Prostate gland (tissue), 2 donors: ENCODE results near the gene IMPA2. TPM values are rescaled to one million over a fixed set of nuclear protein-coding genes. Genes with fewer than 3 reads are reported as not detected.

Experiments
- DNase-seq: peaks from one replicate; pipeline ENCODE4 v3.0.0-alpha.2; 2019; ENCODE audit warnings: low spot score
- H3K27ac ChIP-seq, 2 donors: fragments of 200-600 bp; sonication (generic); 2 replicates each; pipeline ENCODE4 v1.5.1; 2017 to 2019
- H3K27me3 ChIP-seq: fragments of 200-600 bp; sonication (generic); replicated peaks from 2 replicates; pipeline ENCODE4 v1.5.1; 2019; ENCODE audit not compliant: insufficient read depth
- H3K36me3 ChIP-seq, 2 donors: fragments of 200-600 bp; sonication (generic); 1 replicate in 1 of 2; 2 replicates in 1 of 2; pipeline versions ENCODE4 v1.5.1 to v1.8.1; 2017 to 2019
- H3K4me1 ChIP-seq: fragments of 200-600 bp; sonication (generic); replicated peaks from 2 replicates; pipeline ENCODE4 v1.5.1; 2019
- H3K4me3 ChIP-seq, 2 donors: fragments of 200-600 bp; sonication (generic); 2 replicates each; pipeline ENCODE4 v1.5.1; 2017 to 2019
- H3K9me3 ChIP-seq: fragments of 200-600 bp; sonication (generic); 2 replicates; pipeline ENCODE4 v1.5.1; 2017
- CTCF ChIP-seq, 4 experiments: fragments of 200-600 bp in 2 of 4; fragments of 450-650 bp in 2 of 4; sonication (generic) in 2 of 4; IDR thresholded peaks; 1 replicate in 3 of 4; 2 replicates in 1 of 4; pipeline ENCODE4 v1.5.1; 2016 to 2019; ENCODE audit warnings: antibody characterized with exemption in 4 of 4, mild to moderate bottlenecking in 2 of 4, moderate library complexity in 2 of 4
- POLR2A ChIP-seq: fragments of 450-650 bp; IDR thresholded peaks from one replicate; pipeline ENCODE4 v1.6.1; 2016; ENCODE audit warnings: antibody characterized with exemption, mild to moderate bottlenecking
- POLR2AphosphoS5 ChIP-seq: sonication (generic); formaldehyde crosslinking; IDR thresholded peaks from one replicate; pipeline ENCODE4 v1.6.1; 2017; ENCODE audit warnings: antibody characterized with exemption
- WGBS: methylation state at CpG from one replicate; pipeline ENCODE4 v1.1.5; 2018; 5-methylcytosine and 5-hydroxymethylcytosine counted together
- intact Hi-C: fragments of 100-400 bp; cut with DNase I; formaldehyde crosslinking; loops from one replicate; pipeline ENCODE4 v1.14.2; 2022
- total RNA-seq, 2 donors: library from RNA; depleted of rRNA; stranded (reverse); fragments of >200 nt; gene quantifications; one replicate each; pipeline ENCODE4 v1.1.0, GENCODE V29; 2016

The IMPA2 gene
- total RNA-seq, 2 donors from 2014 or later, result 16.6 to 17.9 TPM

DNA sequence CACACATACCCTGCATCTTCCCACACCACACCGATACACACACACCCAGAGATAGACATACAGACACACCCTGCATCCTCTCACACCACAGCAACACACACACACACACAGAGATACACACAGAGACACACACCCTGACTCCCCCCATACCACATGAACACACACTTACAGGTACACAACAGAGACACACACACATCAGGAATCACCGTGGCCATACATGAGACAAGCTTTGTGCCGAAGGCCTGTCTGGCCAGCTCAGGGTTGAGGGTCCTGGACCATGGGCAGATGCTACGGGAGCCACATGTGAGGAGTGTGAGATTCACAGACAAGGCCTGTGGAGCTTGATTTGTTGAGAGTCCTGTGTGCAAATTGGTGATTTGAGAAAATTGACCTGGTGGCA is 15.6 kb downstream of the IMPA2 start:
- 97% methylated on average over 4 of the region's 4 CpGs for WGBS
- Histone ChIP-seq H3K4me1 (no peaks in the 10 kb centered on the region), H3K27me3 (no peaks in the 10 kb centered on the region), H3K27ac (no peak overlapping the region), H3K4me3 (no peak overlapping the region), H3K9me3 (no peaks in the 10 kb centered on the region), H3K36me3 (no peaks in the 10 kb centered on the region)
- TF ChIP-seq POLR2AphosphoS5, result no peak
- TF ChIP-seq POLR2A, result no peak
- no peak for TF ChIP-seq CTCF (IDR thresholded peaks at IDR 0.05)
- intact Hi-C loops, result loop anchor here (5.0 kb wide), 2 partner anchors 40 to 265 kb away; no protein-coding TSS in a partner anchor
- DNase-seq, result no peak

GRCh38 chr18:11997466-11997865 is 16.2 kb downstream of the IMPA2 start:
- H3K4me3 ChIP-seq, result no peak overlapping the region
- no peaks in the 10 kb centered on the region for H3K36me3 ChIP-seq
- intact Hi-C loops, result loop anchor here (5.0 kb wide), 2 partner anchors 40 to 265 kb away; no protein-coding TSS in a partner anchor
- WGBS, result 79% methylated on average over 9 of the region's 9 CpGs
- no peaks in the 10 kb centered on the region for H3K27me3 ChIP-seq
- no peaks in the 10 kb centered on the region for H3K4me1 ChIP-seq
- TF ChIP-seq POLR2AphosphoS5 (no peak), CTCF (IDR thresholded peaks at IDR 0.05) (no peak), POLR2A (no peak)
- no peaks in the 10 kb centered on the region for H3K9me3 ChIP-seq
- no peak overlapping the region for H3K27ac ChIP-seq
- no peak for DNase-seq

- no peak for DNase-seq
- WGBS, result 38% methylated on average over 5 of the region's 5 CpGs
- TF ChIP-seq POLR2AphosphoS5 (no peak), CTCF (IDR thresholded peaks at IDR 0.05) (no peak), POLR2A (no peak)
- intact Hi-C loops, result loop anchor here (5.0 kb wide), 2 partner anchors 39 to 266 kb away; no protein-coding TSS in a partner anchor
- no peaks in the 10 kb centered on the region for H3K4me1 ChIP-seq
- no peak overlapping the region for H3K4me3 ChIP-seq
- no peaks in the 10 kb centered on the region for H3K9me3 ChIP-seq
- no peaks in the 10 kb centered on the region for H3K36me3 ChIP-seq
- no peak overlapping the region for H3K27ac ChIP-seq
- H3K27me3 ChIP-seq, result no peaks in the 10 kb centered on the region
Measured at GRCh38 chr18:11998193-11998592, 16.9 kb downstream of the IMPA2 start.

- DNase-seq, result no peak
- 94% methylated on average over 7 of the region's 7 CpGs for WGBS
- Histone ChIP-seq H3K4me1 (no peaks in the 10 kb centered on the region), H3K36me3 (no peaks in the 10 kb centered on the region), H3K4me3 (no peak overlapping the region), H3K9me3 (no peaks in the 10 kb centered on the region), H3K27me3 (no peaks in the 10 kb centered on the region), H3K27ac (no peak overlapping the region)
- TF ChIP-seq POLR2A (no peak), POLR2AphosphoS5 (no peak), CTCF (IDR thresholded peaks at IDR 0.05) (no peak)
- intact Hi-C loops, result loop anchor here (5.0 kb wide), 2 partner anchors 38 to 267 kb away; no protein-coding TSS in a partner anchor
Measured at GRCh38 chr18:11999429-11999828, 18.1 kb downstream of the IMPA2 start.

- Histone ChIP-seq H3K27me3 (no peaks in the 10 kb centered on the region), H3K27ac (no peak overlapping the region), H3K4me3 (no peak overlapping the region), H3K4me1 (no peaks in the 10 kb centered on the region), H3K9me3 (no peaks in the 10 kb centered on the region), H3K36me3 (no peaks in the 10 kb centered on the region)
- no peak for TF ChIP-seq CTCF (IDR thresholded peaks at IDR 0.05)
- TF ChIP-seq POLR2A, result no peak
- TF ChIP-seq POLR2AphosphoS5, result no peak
- no peak for DNase-seq
- intact Hi-C loops, result no loop called here
- 89% methylated on average over 5 of the region's 5 CpGs for WGBS
Measured at GRCh38 chr18:12000072-12000659, 18.9 kb downstream of the IMPA2 start.
